GM21737 (cell line): ENCODE data around the gene RNF6.

Experiments
- ATAC-seq: cut with Tn5 transposase; IDR thresholded peaks from one replicate; pipeline ENCODE4 v1.9.1; 2021; ENCODE audit warnings: mild to moderate bottlenecking, moderate library complexity; ENCODE audit not compliant: unreplicated experiment

Gene RNF6

GRCh38 chr13:26227166-26227971 is 5.3 kb upstream of the RNF6 start:
- ATAC-seq: no peak

GRCh38 chr13:26225896-26226617 is 3.9 kb upstream of the RNF6 start:
- ATAC-seq: no peak

GRCh38 chr13:26222520-26223046 is 469 bp upstream of the RNF6 start:
- ATAC-seq: peak; percentile 38

- peak; percentile 23 for ATAC-seq
Measured at GRCh38 chr13:26221399-26221720, 754 bp downstream of the RNF6 start.

- no peak for ATAC-seq
Measured at GRCh38 chr13:26220575-26220974, 1.5 kb downstream of the RNF6 start.

- no peak for ATAC-seq
Measured at GRCh38 chr13:26219726-26220125, 2.4 kb downstream of the RNF6 start.

GRCh38 chr13:26216042-26216441 is 6.1 kb downstream of the RNF6 start:
- ATAC-seq: no peak

GRCh38 chr13:26213982-26214381 is 8.1 kb downstream of the RNF6 start:
- ATAC-seq: no peak

GRCh38 chr13:26213345-26213744 is 8.8 kb downstream of the RNF6 start:
- no peak for ATAC-seq

- no peak for ATAC-seq
Measured at GRCh38 chr13:26208287-26208686, 13.8 kb downstream of the RNF6 start.

- ATAC-seq: no peak
Measured at GRCh38 chr13:26202365-26202972, 19.6 kb downstream of the RNF6 start.

GRCh38 chr13:26200811-26201210 is 21.3 kb downstream of the RNF6 start:
- ATAC-seq: no peak

- no peak for ATAC-seq
Measured at GRCh38 chr13:26198116-26198515, 24.0 kb downstream of the RNF6 start.

GRCh38 chr13:26197298-26197697 is 24.8 kb downstream of the RNF6 start:
- ATAC-seq: no peak

- no peak for ATAC-seq
Measured at GRCh38 chr13:26186995-26187394, 35.1 kb downstream of the RNF6 start.

GRCh38 chr13:26186118-26186870 is 35.8 kb downstream of the RNF6 start:
- peak; percentile 86 for ATAC-seq

- no peak for ATAC-seq
Measured at GRCh38 chr13:26185720-26186117, 36.4 kb downstream of the RNF6 start.

GRCh38 chr13:26184791-26185250 is 37.3 kb downstream of the RNF6 start:
- ATAC-seq: peak; percentile 33

GRCh38 chr13:26183416-26183815 is 38.7 kb downstream of the RNF6 start:
- ATAC-seq: no peak

GRCh38 chr13:26179344-26179743 is 42.8 kb downstream of the RNF6 start:
- no peak for ATAC-seq

GRCh38 chr13:26168835-26169234 is 53.3 kb downstream of the RNF6 start:
- ATAC-seq: no peak
